LNCAP (cell line): ENCODE measurements around the gene TBC1D14.

ENCODE experiments used
- CTCF ChIP-seq: fragments of 450-650 bp; IDR thresholded peaks from 2 replicates; pipeline ENCODE4 v1.5.1; 2017; ENCODE audit warnings: mild to moderate bottlenecking

The TBC1D14 gene

GRCh38 chr4:7037425-7037824 is 127.8 kb downstream of the TBC1D14 start:
- TF ChIP-seq CTCF: no peak

DNA sequence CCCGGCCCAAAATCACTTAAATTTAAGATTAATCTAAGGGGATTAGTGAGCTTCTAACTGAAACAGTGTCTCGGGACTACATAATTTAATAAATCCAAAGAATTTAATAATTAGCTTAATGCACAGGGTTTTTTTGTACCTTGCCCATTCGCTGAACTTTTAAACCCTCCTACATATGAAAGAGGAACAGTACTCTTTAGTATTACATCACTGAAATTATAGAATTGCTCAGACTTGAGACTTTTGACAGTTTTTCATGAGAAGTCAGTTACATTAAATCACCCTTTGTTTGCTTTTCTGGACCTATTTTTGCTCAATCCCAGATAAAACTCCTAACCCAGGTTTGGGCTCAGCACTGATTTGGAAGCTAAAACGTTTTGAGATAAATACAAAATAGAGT is 131.1 kb downstream of the TBC1D14 start:
- TF ChIP-seq CTCF: no peak

DNA sequence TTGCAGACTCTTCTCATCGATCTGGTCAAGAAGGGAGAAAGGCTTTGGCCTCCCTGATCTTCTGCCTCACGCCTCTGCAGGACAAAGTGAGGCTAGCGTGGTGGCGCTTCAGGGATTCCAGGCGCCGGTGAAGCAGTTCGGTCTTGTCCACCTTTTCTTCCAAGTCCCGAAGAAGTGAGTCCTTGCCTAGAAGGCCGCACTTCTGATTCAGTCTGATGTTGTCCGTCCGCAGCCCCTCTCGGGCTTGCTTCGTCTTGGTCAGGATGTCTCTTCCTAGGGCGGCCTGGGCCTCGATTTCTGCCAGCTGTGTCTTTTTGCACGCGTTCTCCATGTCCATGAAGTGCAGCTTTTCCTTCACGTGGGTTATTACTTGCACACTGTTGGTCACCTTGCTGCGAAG is 131.6 kb downstream of the TBC1D14 start:
- TF ChIP-seq CTCF: no peak

- TF ChIP-seq CTCF: no peak
These were observed 132.3 kb downstream of the TBC1D14 start for GRCh38 chr4:7041801-7042502.

GRCh38 chr4:7042503-7043283 is 133.1 kb downstream of the TBC1D14 start:
- no peak; the same call in 1 of the 2 replicates for TF ChIP-seq CTCF

GRCh38 chr4:7043284-7044136 is 133.9 kb downstream of the TBC1D14 start, which contains the start of gene TADA2B:
Gene TADA2B (plus strand): TSS chr4:7043372. CDS start chr4:7043580, 208 bp downstream.
- peak; percentile 78; the same call in 1 of the 2 replicates for TF ChIP-seq CTCF
